ENCODE data around the gene GRIA4.

- TF ChIP-seq CTCF (conservative IDR thresholded peaks at IDR 0.05 in 1 of 2, IDR thresholded peaks at IDR 0.05 in 1 of 2; ENCODE audit: extremely low read depth in 1 of 2, insufficient read depth in 1 of 2, low read depth in 1 of 2, low read length in 2 of 2) (no peak), EZH2 (IDR thresholded peaks at IDR 0.05; ENCODE audit: borderline replicate concordance, low read length) (no peak)
These were observed 271.2 kb downstream of the GRIA4 start for GRCh38 chr11:105881027-105881426.

Data from mammary epithelial cell (primary cell).